PC-9 (cell line): ENCODE data around the gene FAM118A. TPM values are rescaled to one million over a fixed set of nuclear protein-coding genes. Genes with fewer than 3 reads are reported as not detected.
A peak's percentile ranks its signal among the peaks of the same experiment; 100 is the strongest.

Experiments used
- BruUV-seq: library from RNA; stranded (reverse); fragments of 400-500 nt; replicated peaks from 2 replicates; lab custom pipeline; 2021; lab: Mats Ljungman, UMichigan
- CTCF ChIA-PET: fragments of 300-600 bp; sonication (Branson Sonifier 250); formaldehyde crosslinking; loops from one replicate; lab custom pipeline; 2022; ENCODE audit warnings: antibody characterized with exemption; lab: Charles Lee
- POLR2A ChIA-PET: fragments of 300-600 bp; sonication (Branson Sonifier 250); formaldehyde crosslinking; loops from one replicate; lab custom pipeline; 2022; ENCODE audit warnings: antibody characterized with exemption; ENCODE audit not compliant: unreplicated experiment; lab: Charles Lee
- DNase-seq, 2 experiments: peaks; one replicate each; pipeline versions ENCODE4 v3.0.0 to v3.0.0-alpha.2; 2015 to 2022; ENCODE audit warnings: mixed read lengths in 1 of 2
- H2AFZ ChIP-seq: fragments of 200-600 bp; sonication (generic); 2 replicates; pipeline ENCODE4 v1.8.1; 2017; ENCODE audit warnings: antibody characterized with exemption
- H3F3A ChIP-seq: fragments of 200-600 bp; sonication (generic); 2 replicates; pipeline ENCODE4 v1.8.1; 2017; ENCODE audit warnings: antibody characterized with exemption, mild to moderate bottlenecking, low read depth; ENCODE audit not compliant: insufficient read depth
- H3K27ac ChIP-seq: fragments of 200-600 bp; sonication (generic); 2 replicates; pipeline ENCODE4 v1.6.1; 2016; ENCODE audit warnings: mixed run types
- H3K27me3 ChIP-seq: fragments of 200-600 bp; sonication (generic); 2 replicates; pipeline ENCODE4 v1.6.1; 2016; ENCODE audit warnings: low read depth, mixed run types; ENCODE audit not compliant: insufficient read depth
- H3K36me3 ChIP-seq: fragments of 200-600 bp; sonication (generic); 2 replicates; pipeline ENCODE4 v1.6.1; 2016; ENCODE audit warnings: low read depth, mixed run types
- H3K4me1 ChIP-seq: fragments of 200-600 bp; sonication (generic); replicated peaks from 2 replicates; pipeline ENCODE4 v1.6.1; 2016; ENCODE audit warnings: mixed run types; ENCODE audit not compliant: insufficient read depth
- H3K4me2 ChIP-seq: fragments of 200-600 bp; sonication (generic); 2 replicates; pipeline ENCODE4 v1.6.1; 2017; ENCODE audit warnings: mixed run types
- H3K4me3 ChIP-seq: fragments of 200-600 bp; sonication (generic); 2 replicates; pipeline ENCODE4 v1.6.1; 2016; ENCODE audit warnings: mixed run types
- H3K79me2 ChIP-seq: fragments of 200-600 bp; sonication (generic); 2 replicates; pipeline ENCODE4 v1.6.1; 2017; ENCODE audit warnings: low read depth, mixed run types
- H3K9me2 ChIP-seq: fragments of 200-600 bp; sonication (generic); 2 replicates; pipeline ENCODE4 v1.8.1; 2017; ENCODE audit warnings: mild to moderate bottlenecking; ENCODE audit not compliant: insufficient read depth
- H3K9me3 ChIP-seq: fragments of 200-600 bp; sonication (generic); 2 replicates; pipeline ENCODE4 v1.8.1; 2016; ENCODE audit warnings: low read depth; ENCODE audit not compliant: insufficient read depth
- H4K20me1 ChIP-seq: fragments of 200-600 bp; sonication (generic); 2 replicates; pipeline ENCODE4 v1.8.1; 2017; ENCODE audit not compliant: insufficient read depth
- EZH2 ChIP-seq: fragments of 200-600 bp; sonication (generic); IDR thresholded peaks from 2 replicates; pipeline ENCODE4 v1.8.0; 2017; ENCODE audit warnings: antibody characterized with exemption, low read depth
- intact Hi-C: fragments of 100-400 bp; cut with micrococcal nuclease; formaldehyde crosslinking; loops from one replicate; pipeline ENCODE4 v1.10.0; 2022; ENCODE audit not compliant: unreplicated experiment
- total RNA-seq: library from RNA; stranded (reverse); gene quantifications from 2 replicates; pipeline ENCODE4 v1.2.3, GENCODE V29; 2021
- TF ChIP-seq, protein P1 (sequence below): fragments of 200-600 bp; sonication (generic); conservative IDR thresholded peaks from 2 replicates; pipeline ENCODE4 v1.6.1; 2017; ENCODE audit warnings: mixed run types, antibody characterized with exemption, mild to moderate bottlenecking, moderate library complexity

Gene FAM118A
- total RNA-seq, 1 experiment from 2014 or later: 24.4 TPM

DNA sequence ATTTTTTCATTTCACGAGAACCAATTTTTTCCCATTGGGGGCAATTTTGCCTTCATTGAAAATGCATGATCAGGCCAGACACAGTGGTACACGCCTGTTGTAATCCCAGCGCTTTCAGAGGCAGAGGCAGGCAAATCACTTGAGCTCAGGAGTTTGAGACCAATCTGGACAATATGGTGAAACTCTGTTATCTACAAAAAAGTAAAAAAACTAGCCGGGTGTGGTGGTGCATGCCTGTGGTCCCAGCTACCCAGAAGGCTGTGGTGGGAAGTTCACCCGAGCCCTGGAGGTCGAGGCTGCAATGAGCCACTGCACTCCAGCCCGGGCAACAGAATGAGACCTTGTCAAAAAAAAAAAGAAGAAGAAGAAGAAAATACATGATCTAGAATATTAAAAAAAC lies 44.2 kb upstream of the FAM118A start:
- BruUV-seq: no TSS peak
- Histone ChIP-seq H3K79me2 (no peaks in the 10 kb centered on the region), H3K9me2 (no peaks in the 10 kb centered on the region), H3K4me2 (no peak overlapping the region), H3F3A (peaks cover 6% of the 10 kb centered on the region; the same call in 1 of the 2 replicates), H3K27ac (no peak overlapping the region), H3K36me3 (no peaks in the 10 kb centered on the region), H3K4me3 (no peak overlapping the region), H3K27me3 (no peaks in the 10 kb centered on the region), H3K4me1 (peaks cover 17% of the 10 kb centered on the region; the same call in 1 of the 2 replicates), H2AFZ (no peak overlapping the region), H3K9me3 (no peaks in the 10 kb centered on the region), H4K20me1 (no peaks in the 10 kb centered on the region)
- no peak for DNase-seq
- intact Hi-C loops: loop anchor here (5.0 to 10.0 kb wide), 3 partner anchors 157 to 571 kb away; no protein-coding TSS in a partner anchor
- ChIA-PET POLR2A (no interaction called here), CTCF (no interaction called here)
- TF ChIP-seq, protein P1, sequence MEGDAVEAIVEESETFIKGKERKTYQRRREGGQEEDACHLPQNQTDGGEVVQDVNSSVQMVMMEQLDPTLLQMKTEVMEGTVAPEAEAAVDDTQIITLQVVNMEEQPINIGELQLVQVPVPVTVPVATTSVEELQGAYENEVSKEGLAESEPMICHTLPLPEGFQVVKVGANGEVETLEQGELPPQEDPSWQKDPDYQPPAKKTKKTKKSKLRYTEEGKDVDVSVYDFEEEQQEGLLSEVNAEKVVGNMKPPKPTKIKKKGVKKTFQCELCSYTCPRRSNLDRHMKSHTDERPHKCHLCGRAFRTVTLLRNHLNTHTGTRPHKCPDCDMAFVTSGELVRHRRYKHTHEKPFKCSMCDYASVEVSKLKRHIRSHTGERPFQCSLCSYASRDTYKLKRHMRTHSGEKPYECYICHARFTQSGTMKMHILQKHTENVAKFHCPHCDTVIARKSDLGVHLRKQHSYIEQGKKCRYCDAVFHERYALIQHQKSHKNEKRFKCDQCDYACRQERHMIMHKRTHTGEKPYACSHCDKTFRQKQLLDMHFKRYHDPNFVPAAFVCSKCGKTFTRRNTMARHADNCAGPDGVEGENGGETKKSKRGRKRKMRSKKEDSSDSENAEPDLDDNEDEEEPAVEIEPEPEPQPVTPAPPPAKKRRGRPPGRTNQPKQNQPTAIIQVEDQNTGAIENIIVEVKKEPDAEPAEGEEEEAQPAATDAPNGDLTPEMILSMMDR: no peak
- no peak for TF ChIP-seq EZH2

DNA sequence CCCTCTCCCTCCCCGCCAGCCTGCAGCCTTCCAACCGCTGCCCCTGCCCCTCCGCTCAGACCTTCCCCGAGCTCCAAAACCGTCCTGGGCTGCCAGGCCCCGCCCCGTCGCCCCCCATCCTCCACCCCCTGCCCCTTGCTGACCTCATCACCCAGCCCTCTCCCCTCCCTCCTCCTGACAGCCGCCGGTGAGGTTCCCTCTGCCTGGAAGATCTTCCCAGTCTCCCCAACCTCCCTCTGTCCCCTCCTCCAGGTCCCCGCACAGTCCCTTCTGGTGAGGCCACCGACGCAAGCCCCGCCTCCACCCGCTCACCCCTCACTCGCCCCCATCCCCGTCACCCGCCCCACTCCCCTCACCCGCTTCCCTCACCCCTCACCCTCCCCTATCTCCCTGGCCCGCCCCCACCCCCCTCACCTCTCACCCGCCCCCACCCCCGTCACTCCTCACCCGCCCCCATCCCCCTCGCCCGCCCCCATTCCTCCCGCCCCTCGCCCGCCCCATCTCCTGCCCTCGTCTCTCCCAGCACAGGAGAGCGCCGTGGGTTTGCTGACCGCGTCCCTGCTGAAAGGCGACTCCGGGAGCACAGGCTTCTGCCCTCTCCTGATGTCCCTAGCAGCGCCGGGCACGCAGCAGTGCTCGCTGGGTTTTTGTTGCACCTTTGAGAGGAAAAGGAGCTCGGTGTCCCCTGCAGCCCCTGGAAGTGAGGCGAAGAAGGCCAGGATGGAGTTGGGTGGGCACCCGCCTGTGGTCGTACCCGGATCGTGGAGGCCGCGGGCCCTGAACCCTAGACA lies 41.4 kb upstream of the FAM118A start:
- intact Hi-C loops: loop anchor here (2.0 to 10.0 kb wide), 4 partner anchors 154 to 574 kb away; no protein-coding TSS in a partner anchor
- peaks cover 4% of the 10 kb centered on the region; the same call in 1 of the 2 replicates for H3F3A ChIP-seq
- no peaks in the 10 kb centered on the region for H4K20me1 ChIP-seq
- H3K27me3 ChIP-seq: no peaks in the 10 kb centered on the region
- peak overlapping the region; percentile 92 for H2AFZ ChIP-seq
- H3K4me2 ChIP-seq: peak overlapping the region; percentile 99
- peaks cover 15% of the 10 kb centered on the region; the same call in 1 of the 2 replicates for H3K4me1 ChIP-seq
- ChIA-PET CTCF (interaction anchor here (0.6 kb wide), 1 partner anchor 684 kb away, joined by 4 read pairs; no protein-coding TSS in a partner anchor), POLR2A (no interaction called here)
- H3K4me3 ChIP-seq: peak overlapping the region; percentile 69
- H3K36me3 ChIP-seq: no peaks in the 10 kb centered on the region
- H3K27ac ChIP-seq: no peak overlapping the region
- DNase-seq: no peak
- no TSS peak for BruUV-seq
- H3K9me2 ChIP-seq: no peaks in the 10 kb centered on the region
- H3K79me2 ChIP-seq: no peaks in the 10 kb centered on the region
- TF ChIP-seq, protein P1: no peak
- TF ChIP-seq EZH2: no peak
- no peaks in the 10 kb centered on the region for H3K9me3 ChIP-seq

DNA sequence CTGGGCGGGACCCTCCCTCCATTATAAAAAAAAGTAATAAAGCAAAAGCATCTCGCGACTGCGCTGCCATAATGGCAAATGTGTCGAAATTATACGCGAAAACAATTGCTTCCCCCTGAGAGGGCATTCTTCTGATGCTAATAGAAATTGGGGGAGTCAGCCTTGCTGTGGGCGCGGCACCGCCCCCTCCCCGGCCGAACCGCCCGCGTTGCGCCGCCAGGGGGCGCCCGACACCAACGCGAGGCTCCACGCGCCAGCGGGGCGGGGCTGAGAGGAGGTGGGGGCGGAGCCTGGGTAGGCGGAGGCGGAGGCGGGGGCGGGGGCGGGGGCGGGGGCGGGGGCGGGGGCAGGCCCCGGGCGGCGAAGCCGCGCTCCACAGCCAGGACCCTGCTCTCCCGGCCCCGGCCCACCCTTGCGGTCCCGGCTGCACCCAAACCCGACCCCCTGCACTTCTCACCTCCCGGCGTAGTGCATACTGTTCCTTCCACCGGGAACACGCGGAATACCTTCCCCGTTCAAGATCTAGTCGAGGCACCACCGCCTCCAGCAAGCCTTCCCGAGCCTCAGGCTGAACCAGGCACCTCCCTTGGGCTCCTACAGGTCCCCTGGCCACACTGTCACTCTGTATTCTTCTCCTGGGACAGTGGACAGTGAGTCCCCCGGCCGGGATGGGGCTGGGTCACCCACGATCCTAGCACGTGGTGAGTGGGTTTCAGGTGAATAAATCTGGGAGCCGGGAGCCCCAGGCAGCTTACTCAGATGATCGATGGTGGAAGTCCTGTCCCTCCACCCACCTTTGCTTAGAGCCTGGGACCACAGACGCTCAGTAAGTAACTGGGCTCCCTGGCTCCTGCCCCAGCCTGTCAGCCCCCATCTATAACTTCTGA lies 40.5 kb upstream of the FAM118A start:
- TF ChIP-seq EZH2: no peak
- TF ChIP-seq, protein P1: peak; percentile 86
- H3K79me2 ChIP-seq: no peaks in the 10 kb centered on the region
- peak in 1 of 2 experiments; percentile 86 for DNase-seq
- POLR2A ChIA-PET: no interaction called here
- no peak overlapping the region for H3K27ac ChIP-seq
- intact Hi-C loops: loop anchor here (1.0 to 10.0 kb wide), 6 partner anchors 153 to 574 kb away; no protein-coding TSS in a partner anchor
- H3K4me2 ChIP-seq: peak overlapping the region; percentile 99
- no peaks in the 10 kb centered on the region for H3K36me3 ChIP-seq
- peak overlapping the region; percentile 95 for H2AFZ ChIP-seq
- H3F3A ChIP-seq: no peaks in the 10 kb centered on the region; the same call in 1 of the 2 replicates
- H3K27me3 ChIP-seq: no peaks in the 10 kb centered on the region
- H4K20me1 ChIP-seq: no peaks in the 10 kb centered on the region
- no TSS peak for BruUV-seq
- no peaks in the 10 kb centered on the region for H3K9me3 ChIP-seq
- peak overlapping the region; percentile 69 for H3K4me3 ChIP-seq
- no peaks in the 10 kb centered on the region for H3K9me2 ChIP-seq
- peaks cover 8% of the 10 kb centered on the region; the same call in 1 of the 2 replicates for H3K4me1 ChIP-seq
- CTCF ChIA-PET: no interaction called here
